Measurements from ENCODE around the gene PRSS53. TPM values are rescaled to one million over a fixed set of nuclear protein-coding genes. Genes with fewer than 3 reads are reported as not detected.

Gene PRSS53
- total RNA-seq, 1 donor from 2014 or later, result 7.5 TPM

DNA sequence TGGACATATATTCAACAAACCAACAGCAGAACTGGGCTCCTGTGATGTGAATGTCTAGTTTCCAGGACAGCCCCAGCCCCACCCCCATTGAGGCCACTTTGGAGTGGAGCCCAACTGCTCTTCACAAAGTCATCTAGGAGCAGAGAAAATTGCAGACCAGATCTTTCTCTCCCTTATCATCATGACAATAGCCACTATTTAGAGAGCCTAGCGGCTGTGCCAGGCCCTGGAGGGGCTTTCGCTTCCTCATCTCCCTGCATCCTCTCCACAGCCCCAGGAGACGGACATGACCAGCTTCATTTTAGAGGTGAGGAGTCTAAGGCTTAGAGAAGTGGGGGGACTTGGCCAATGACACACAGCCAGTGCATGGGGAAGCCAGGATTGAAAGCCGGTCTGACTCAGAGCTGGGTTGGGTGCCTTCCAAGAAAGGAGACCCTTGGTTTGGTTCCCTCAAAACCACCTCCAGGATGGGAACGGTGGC is 45.4 kb upstream of the PRSS53 start:
- Histone ChIP-seq H3K9me3 (no peaks in the 10 kb centered on the region), H3K27ac (no peak overlapping the region), H3K4me3 (no peak overlapping the region), H3K27me3 (no peaks in the 10 kb centered on the region), H3K4me1 (peaks cover 0 to 10% of the 10 kb centered on the region in 2 donors), H3K36me3 (peaks cover 25 to 31% of the 10 kb centered on the region in 2 donors)
- no peak for TF ChIP-seq CTCF (IDR thresholded peaks at IDR 0.05)
- intact Hi-C loops (cut with DNase I), result no loop called here
- no peak for DNase-seq (ENCODE audit: low spot score in 2 of 2)

DNA sequence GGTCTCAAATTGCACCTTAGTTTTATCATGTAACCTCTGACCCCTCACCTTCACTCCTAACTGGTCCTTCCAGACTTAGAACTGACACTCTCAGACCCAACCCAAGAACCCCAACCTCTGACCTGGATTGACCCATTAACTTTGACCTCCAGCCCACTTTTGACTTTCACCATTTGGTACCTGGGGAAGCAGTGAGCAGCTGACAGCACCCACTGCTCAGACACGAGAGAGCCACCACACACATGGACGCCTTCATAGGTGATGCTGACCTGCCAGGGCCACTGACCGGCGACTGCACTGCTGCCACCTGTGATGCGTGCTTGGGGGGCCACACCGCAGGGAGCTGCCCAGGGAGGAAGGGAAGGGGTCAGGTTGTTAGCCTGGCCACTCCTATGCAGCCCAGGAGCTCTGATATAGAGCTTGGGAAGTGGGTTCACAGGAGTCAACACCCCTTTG is 44.3 kb upstream of the PRSS53 start:
- peaks cover 0 to 2% of the 10 kb centered on the region in 2 donors for H3K4me1 ChIP-seq
- H3K27me3 ChIP-seq, result no peaks in the 10 kb centered on the region
- intact Hi-C loops (cut with DNase I), result no loop called here
- DNase-seq (ENCODE audit: low spot score in 2 of 2), result no peak
- H3K27ac ChIP-seq, result no peak overlapping the region
- H3K9me3 ChIP-seq, result no peaks in the 10 kb centered on the region
- no peak for TF ChIP-seq CTCF (IDR thresholded peaks at IDR 0.05)
- no peak overlapping the region for H3K4me3 ChIP-seq
- peaks cover 31 to 42% of the 10 kb centered on the region in 2 donors for H3K36me3 ChIP-seq

DNA sequence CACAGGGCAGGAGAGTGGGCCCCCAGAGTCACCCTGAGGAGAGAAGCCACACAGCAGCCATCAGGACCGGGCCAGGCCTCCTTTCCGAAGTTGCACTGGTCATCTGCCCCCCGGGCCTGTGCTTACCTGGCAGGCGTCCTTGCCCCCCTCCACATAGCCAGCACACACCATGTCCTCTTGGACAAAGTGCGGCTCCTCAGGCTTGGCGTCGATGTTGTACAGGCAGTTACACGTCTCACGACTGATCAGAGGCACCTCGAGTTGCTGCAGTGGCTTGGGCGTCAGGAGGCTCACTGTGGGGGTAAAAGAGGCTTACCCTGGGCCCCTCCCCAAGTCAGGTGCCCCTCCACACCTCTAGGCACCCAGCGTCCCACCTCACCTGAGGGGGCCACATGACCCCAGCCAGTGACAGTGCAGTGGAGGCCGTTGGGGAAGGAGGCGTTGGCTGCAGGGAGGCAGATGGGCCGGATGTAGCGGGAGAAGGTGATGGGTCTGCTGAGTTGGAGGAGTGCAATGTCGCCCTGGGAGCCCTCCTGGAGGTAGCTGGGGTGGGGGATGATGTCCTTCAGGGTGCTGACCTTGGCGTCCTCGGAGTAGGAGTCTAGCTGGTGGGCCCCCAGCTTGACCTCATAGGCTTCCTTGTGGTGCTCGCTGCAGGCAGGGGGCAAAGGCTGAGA is 43.7 kb upstream of the PRSS53 start:
- Histone ChIP-seq H3K4me1 (no peaks in the 10 kb centered on the region), H3K27me3 (no peaks in the 10 kb centered on the region), H3K4me3 (no peak overlapping the region), H3K27ac (no peak overlapping the region), H3K9me3 (no peaks in the 10 kb centered on the region), H3K36me3 (peaks cover 37 to 48% of the 10 kb centered on the region in 2 donors)
- no peak for TF ChIP-seq CTCF (IDR thresholded peaks at IDR 0.05)
- intact Hi-C loops (cut with DNase I), result no loop called here
- DNase-seq (ENCODE audit: low spot score in 2 of 2), result no peak

DNA sequence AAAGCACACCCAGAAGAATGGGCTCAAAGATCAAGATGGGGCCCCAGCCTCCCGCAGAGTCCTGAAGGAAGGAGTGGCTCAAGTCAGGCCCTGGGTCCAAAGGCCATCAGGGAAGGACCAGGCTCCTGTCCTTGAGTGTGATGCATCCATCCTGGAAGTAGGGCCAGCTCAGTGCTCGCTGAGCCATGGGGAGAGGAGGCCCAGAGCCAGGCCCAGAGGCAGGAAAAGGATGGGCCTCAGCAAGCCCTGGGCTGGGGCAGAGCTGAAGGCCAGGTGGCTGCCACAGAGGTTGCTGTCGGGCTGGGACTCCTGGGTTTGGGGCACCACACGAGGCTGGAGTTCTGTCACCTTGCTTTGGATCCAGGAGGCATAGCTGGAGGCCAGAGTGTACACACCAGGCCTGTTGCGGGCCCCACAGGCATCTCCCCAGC is 43.1 kb upstream of the PRSS53 start:
- intact Hi-C loops (cut with DNase I), result no loop called here
- DNase-seq (ENCODE audit: low spot score in 2 of 2), result no peak
- Histone ChIP-seq H3K9me3 (no peaks in the 10 kb centered on the region), H3K4me3 (no peak overlapping the region), H3K4me1 (no peaks in the 10 kb centered on the region), H3K36me3 (peaks cover 43 to 54% of the 10 kb centered on the region in 2 donors), H3K27ac (no peak overlapping the region), H3K27me3 (no peaks in the 10 kb centered on the region)
- TF ChIP-seq CTCF (IDR thresholded peaks at IDR 0.05), result no peak

- no peak for TF ChIP-seq CTCF (IDR thresholded peaks at IDR 0.05)
Observed at GRCh38 chr16:31131416-31131815, 42.7 kb upstream of the PRSS53 start.

More at GRCh38 chr16:31131416-31131815, 42.7 kb upstream of the PRSS53 start:
- intact Hi-C loops (cut with DNase I), result no loop called here
- H3K27me3 ChIP-seq, result no peaks in the 10 kb centered on the region
- DNase-seq (ENCODE audit: low spot score in 2 of 2), result no peak
- H3K9me3 ChIP-seq, result no peaks in the 10 kb centered on the region
- H3K4me3 ChIP-seq, result no peak overlapping the region
- H3K36me3 ChIP-seq, result peaks cover 44 to 58% of the 10 kb centered on the region in 2 donors
- no peak overlapping the region for H3K27ac ChIP-seq
- no peaks in the 10 kb centered on the region for H3K4me1 ChIP-seq

All from ascending aorta (tissue), 2 donors.